ENCODE data around the gene PTH2.

The PTH2 gene

GRCh38 chr19:49409441-49410029 lies 13.7 kb downstream of the PTH2 start:
- peak; percentile 30 for DNase-seq

GRCh38 chr19:49408816-49409440 lies 14.3 kb downstream of the PTH2 start:
- DNase-seq: peak; percentile 19

- DNase-seq: no peak
These were observed 15.7 kb downstream of the PTH2 start for GRCh38 chr19:49407482-49408015.

GRCh38 chr19:49407079-49407478 lies 16.2 kb downstream of the PTH2 start:
- DNase-seq: no peak

DNA sequence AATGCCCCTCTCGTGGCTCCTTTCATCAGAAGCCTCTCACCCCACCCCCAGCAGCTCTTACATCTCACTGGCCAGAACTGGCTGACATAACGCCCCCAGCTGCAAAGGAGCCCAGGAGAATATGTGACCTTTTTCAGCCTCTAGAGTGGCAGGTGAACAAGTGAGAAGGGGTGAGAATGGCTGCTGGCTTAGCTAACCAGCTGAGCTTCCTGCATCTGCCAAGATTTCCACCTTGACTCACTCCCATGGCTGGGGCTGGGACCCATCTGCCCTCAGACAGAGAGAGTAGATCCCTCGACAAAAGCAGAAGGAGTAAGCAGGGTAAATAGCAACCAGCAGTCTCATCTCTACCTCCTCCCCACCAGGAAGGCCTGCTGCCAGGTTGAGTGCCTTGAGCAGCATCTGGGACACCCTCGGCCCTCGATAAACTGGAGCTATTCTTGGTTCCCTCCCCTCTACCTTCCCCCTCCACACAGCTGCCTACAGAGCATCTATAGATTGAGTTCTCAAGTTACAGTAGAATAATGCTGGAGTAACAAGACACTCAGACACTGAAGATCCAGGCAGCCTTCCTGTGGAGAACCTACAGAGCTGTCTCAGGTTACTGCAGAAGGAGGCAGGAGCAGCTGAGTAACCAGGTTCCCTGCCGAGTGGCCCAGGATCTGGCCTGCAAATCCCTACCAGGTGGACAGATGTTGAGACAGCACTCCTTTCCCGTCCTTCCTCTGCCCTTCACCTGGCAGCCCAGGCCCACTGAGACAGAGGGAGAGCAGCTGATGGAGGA lies 19.6 kb downstream of the PTH2 start:
- no peak for DNase-seq

DNA sequence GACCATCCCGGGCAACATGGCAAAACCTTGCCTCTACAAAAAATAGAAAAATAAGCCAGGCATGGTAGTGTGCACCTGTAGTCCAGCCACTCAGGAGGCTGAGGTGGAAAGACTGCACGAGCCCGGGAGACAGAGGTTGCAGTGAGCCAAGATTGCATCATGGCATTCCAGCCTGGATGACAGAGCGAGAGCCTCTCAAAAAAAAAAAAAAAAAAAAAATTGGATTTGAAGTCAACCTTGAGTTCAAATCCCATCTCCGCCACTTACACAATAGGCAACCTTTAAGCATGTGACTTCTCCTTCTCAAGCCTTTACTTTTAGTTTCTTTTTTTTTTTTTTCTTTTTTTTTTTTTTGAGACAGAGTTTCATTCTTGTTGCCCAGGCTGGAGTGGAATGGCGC lies 23.2 kb downstream of the PTH2 start:
- no peak for DNase-seq

GRCh38 chr19:49398931-49399330 lies 24.3 kb downstream of the PTH2 start:
- no peak for DNase-seq

DNA sequence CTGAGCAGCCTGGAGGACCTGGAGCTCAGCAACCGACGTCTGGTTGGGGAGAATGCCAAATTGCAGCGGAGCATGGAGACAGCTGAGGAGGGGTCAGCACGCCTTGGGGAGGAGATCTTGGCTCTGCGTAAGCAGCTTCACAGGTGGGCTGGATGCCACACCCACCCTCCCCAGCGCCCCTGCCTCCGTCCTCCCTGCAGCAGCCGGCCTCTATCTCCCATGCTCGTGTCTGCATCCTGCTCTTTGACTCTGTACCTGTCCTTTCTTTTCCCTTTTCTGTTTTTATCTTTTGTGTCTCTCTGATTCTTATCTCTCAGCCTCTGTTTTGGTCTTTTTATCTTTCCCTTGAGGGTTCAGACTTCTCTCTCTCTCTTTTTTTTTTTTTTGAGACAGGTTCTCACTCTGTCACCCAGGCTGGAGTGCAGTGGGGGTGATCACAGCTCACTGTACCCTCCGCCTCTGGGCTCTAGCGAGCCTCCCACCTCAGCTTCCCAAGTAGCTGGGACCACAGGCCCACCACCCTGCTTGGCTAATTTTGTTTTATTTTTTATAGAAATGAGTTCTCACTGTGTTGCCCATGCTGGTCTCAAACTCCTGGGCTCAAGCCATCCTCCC lies 25.1 kb downstream of the PTH2 start:
- no peak for DNase-seq

DNA sequence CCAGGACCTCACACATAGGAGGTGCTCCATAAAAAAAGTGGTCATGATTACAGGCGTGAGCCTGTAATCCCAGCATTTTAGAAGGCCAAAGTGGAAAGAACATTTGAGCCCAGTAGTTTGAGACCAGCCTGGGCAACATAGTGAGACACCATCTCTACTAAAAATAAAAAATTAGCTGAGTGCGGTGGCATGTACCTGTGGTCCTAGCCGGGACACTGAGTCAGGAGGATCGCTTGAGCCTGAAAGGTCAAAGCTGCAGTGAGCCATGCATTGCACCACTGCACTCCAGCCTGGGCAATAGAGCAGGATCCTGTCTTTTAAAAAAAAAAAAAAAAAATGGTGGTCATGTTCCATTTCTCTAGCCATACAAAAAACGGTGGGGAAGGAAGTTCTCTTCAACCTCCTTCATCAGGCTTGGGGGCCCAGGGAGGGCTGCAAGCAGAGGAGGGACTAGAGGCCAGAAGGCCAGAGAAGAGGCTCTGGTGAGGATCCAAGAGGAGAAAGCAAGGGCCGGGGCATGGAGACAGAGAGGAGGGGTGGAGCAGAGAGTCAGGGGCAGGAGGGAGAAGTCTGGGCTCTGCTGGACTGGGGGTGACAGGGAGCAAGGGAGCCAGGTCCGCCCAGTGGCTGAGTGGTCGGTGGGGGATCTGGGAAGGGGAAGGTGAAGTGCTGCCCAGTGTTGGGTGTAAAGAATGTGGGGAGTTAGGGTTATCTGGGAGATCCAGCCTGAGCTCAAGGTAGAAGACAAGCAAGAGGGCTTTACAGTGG lies 26.3 kb downstream of the PTH2 start:
- DNase-seq: no peak

DNA sequence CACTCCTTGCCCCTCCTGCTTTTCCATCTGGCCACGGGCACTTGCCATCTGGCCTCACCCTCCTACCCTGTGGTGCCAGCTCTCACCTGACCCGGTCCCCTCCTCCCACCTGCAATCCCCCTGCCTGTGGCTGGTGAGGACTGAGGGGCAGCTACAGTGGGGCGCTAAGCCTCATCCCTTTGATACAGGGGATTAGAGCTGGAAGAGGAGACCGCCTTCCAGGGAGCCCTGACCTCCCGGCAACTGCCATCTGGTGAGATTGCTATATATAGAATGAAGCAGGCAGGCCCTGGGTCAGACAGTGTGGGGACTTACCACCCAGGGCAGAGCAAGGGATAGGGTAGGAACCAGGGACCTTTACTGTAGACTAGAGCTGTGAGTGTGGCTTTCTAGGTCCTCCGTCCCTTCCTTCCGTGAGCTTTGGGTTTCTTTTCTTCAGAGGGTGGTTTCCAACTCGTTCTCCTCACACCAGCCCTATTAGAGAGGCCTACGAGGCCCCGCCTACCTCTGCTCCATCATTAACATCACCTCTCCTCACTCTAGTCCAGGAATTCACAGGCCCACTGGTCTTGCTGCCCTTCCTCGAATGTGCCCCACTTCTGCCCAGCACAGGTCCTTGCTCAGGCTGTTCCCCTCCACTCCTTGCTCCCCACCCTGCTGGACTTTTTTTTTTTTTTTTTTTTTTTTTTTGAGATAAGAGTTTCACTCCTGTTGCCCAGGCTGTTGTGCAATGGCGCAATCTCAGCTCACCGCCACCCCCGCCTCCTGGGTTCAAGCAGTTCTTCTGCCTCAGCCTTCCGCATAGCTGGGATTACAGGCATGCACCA lies 27.4 kb downstream of the PTH2 start:
- DNase-seq: no peak

DNA sequence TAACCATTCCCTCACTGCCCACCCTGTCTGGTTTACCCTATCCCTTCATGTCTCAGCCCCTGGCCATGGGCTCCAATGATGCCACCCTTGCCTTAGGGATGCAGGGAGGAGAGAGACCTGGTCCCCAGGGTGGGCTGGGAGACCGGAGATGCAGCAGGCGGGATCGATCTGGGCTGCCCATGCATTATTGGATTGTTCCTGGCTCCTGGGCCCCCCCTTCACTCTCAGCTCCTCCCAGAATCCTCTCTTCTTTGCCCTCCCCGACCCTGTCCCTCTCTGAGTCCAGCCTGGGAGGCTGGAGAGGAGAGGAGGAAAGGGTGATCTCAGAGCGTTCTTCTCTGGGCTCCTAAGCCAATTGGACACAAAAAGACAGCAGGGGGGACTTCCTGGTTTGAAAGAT lies 29.4 kb downstream of the PTH2 start:
- DNase-seq: no peak

DNA sequence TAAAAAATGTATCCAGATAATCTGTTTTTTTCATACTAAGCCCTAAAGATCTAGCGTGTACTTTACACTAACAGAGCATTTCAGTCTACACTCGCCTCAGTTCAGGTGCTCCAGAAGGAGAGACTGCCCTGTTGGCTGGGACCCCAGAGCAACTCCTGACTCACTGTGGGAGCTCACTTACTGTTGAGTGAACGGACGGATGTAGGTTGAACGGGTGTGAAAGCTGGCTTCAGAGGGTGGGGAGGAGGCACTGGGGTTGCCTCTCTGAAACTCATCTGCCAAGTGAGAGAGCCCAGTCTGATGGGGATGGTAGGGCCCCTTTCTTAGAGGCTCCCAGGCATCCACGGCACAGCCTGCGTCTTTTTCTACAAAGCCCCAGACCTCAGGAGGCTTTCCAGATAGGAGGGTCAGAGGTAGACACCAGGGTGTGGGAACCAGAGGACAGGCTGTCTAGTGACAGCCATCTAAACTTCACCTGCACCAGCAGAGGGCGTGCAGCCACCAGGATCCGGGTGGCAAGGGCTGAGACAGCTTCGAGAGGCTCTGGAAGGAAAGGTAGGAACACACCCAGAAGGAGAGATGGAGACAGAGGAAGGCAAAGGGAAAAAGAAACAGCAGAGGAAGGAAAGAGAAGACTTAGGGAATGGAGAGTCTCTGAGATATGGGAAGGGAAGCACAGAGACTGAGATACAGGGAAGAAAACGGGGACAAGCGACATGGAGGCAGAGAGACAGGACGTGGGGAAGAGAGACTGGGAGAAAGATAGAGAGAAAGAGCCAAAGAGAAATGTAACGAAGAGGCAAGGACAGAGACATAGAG lies 31.5 kb downstream of the PTH2 start:
- peak; percentile 85 for DNase-seq

DNA sequence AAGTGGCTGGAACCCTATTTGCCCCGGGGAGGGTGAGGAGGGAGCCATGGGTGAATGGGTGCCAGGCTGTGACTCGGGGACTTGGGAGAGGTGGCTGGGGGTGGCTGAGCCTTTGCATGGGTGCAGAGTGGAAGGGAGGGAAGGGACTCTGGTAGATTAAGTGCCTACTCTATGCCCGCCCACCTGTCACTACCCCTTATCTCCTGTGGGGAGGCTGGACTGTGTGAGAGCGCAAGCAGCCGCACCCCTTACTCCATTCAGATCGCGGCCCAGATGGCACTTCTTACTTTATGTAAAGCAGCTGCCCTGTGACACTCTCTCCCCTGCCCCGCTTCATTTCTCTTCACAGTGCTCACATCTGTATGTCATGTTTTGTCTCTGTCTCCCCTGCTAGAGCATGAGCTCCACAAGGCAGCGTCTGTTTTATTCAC lies 32.3 kb downstream of the PTH2 start:
- no peak for DNase-seq

DNA sequence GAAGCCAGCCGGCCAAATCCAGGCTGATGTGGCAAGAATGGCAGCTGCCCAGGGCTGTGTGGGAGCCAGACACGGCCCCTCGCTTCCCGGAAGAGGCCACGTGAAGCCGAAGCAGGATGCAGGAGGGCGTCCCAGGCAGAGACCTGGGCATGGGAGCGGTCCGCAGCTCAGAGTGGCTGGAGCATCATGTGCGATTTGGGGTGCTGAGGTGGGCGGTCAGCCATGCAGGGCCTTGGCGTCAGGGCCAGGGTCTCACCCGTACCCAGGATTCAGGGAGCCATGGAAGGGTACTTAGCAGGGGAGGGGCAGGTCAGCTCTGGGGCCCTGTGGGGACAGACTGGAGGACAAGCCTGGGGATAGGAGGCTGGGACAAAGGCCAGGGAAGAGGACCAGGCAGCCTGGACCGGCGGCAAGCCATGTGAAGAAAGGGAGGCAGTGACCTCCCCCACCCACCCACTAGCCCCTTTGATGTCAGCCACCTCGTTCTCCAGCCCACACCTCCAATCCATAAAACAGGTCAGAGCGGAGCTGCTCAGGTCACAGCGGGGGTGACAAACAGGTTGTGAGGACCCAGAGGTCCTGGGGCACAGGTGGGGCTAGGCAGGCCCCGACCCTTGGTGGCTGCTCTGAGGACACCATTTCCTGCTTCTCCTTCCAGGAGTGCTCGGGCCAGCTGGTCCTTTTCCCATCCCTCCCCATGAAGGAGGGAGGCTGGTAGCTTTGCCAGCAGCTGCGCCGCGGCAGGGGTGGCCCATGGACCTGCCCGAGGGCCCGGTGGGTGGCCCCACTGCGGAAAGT lies 32.9 kb downstream of the PTH2 start:
- DNase-seq: no peak

GRCh38 chr19:49389406-49389805 lies 33.8 kb downstream of the PTH2 start:
- no peak for DNase-seq

DNA sequence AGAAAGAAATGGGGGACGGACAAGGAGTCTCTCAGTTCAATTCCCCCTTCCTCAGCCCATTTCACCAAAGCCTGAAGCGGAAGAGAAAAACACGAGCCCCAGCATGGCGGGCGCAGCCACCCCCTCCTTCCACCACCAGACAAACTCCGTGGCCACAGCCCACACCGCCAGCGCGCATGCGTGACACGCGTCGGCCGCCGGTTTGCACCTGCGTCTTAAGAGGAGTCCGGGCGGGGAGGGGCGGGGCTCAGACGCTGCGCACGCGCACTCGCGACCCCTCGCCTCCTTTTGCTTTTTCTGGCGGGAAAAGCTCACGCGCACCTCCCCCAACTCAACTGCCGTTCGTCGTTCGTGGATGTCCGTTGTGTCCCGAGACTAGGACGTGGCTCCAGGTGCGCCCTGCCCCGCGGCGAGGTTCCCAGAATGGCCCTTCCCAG lies 35.3 kb downstream of the PTH2 start, which contains the start of gene KASH5:
Gene KASH5 (plus strand): TSS at position 314 of the 437 bp plus-strand sequence. CDS start 2,635 bp downstream, outside the sequence.
- peak; percentile 92 for DNase-seq

GRCh38 chr19:49383599-49383998 lies 39.6 kb downstream of the PTH2 start:
- DNase-seq: no peak

- DNase-seq: no peak
These were observed 40.6 kb downstream of the PTH2 start for GRCh38 chr19:49382639-49383038.

- no peak for DNase-seq
These were observed 42.9 kb downstream of the PTH2 start for GRCh38 chr19:49380391-49380790.

DNA sequence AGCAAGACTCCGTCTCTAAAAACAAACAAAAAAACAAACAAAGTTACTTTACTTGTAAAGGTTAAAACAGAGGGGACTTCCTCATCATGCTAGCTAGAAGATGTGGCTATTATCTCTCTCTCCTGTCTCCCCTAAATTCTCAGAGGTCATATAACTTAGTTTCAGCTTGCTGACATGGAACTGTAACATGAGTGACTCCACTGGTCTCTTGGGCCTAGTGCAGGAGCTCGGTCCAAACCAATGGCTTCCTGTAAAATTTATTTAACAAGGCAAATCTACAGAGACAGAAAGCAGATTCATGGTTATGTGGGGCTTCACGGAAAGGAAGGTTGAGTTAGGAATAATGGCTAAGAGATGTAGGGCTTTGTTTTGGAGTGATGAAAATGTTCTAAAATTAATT lies 44.7 kb downstream of the PTH2 start:
- DNase-seq: no peak

Measured in stimulated activated CD4-positive, alpha-beta T cell treated with anti-CD3 and anti-CD28 coated beads, Interleukin-15, amount 100 ng/mL, for 24 hours (primary cell).